HEK293T (cell line): Measurements from ENCODE around the gene CD300E.

Experiments
- CTCF ChIA-PET: fragments of 350-600 bp; formaldehyde crosslinking; extraction: SDS; loops from one replicate; lab custom pipeline; 2021; ENCODE audit warnings: antibody characterized with exemption, inconsistent platforms; lab: Yijun Ruan, JAX
- POLR2A ChIA-PET: fragments of 350-600 bp; formaldehyde crosslinking; extraction: SDS; loops from one replicate; lab custom pipeline; 2020; ENCODE audit warnings: antibody characterized with exemption, inconsistent platforms; lab: Yijun Ruan, JAX
- DNase-seq: peaks from one replicate; pipeline ENCODE4 v3.0.0; 2012; ENCODE audit warnings: mixed read lengths; ENCODE audit errors: extremely low spot score
- ARNT ChIP-seq: fragments of 450-650 bp; IDR thresholded peaks from 2 replicates; pipeline ENCODE4 v1.6.1; 2017; ENCODE audit warnings: mild to moderate bottlenecking
- BHLHE40 ChIP-seq: fragments of 450-650 bp; IDR thresholded peaks from 2 replicates; pipeline ENCODE4 v1.6.1; 2016; ENCODE audit warnings: mild to moderate bottlenecking, moderate library complexity, borderline replicate concordance
- CTBP1 ChIP-seq: fragments of 450-650 bp; IDR thresholded peaks from 2 replicates; pipeline ENCODE4 v1.6.1; 2016; ENCODE audit warnings: borderline replicate concordance
- ELF4 ChIP-seq: fragments of 450-650 bp; IDR thresholded peaks from 2 replicates; pipeline ENCODE4 v1.6.1; 2017; ENCODE audit warnings: antibody characterized with exemption
- FOXA1 ChIP-seq: fragments of 450-650 bp; IDR thresholded peaks from 2 replicates; pipeline ENCODE4 v1.6.1; 2016; ENCODE audit warnings: mild to moderate bottlenecking
- FOXK2 ChIP-seq: fragments of 450-650 bp; IDR thresholded peaks from 2 replicates; pipeline ENCODE4 v1.6.1; 2016; ENCODE audit warnings: mild to moderate bottlenecking
- FOXM1 ChIP-seq: fragments of 450-650 bp; IDR thresholded peaks from 2 replicates; pipeline ENCODE4 v1.6.1; 2017; ENCODE audit warnings: mild to moderate bottlenecking, borderline replicate concordance
- HDGF ChIP-seq: fragments of 450-650 bp; IDR thresholded peaks from 2 replicates; pipeline ENCODE4 v1.6.1; 2017; ENCODE audit warnings: antibody characterized with exemption, borderline replicate concordance
- L3MBTL2 ChIP-seq: fragments of 450-650 bp; conservative IDR thresholded peaks from 2 replicates; pipeline ENCODE4 v1.6.1; 2016; ENCODE audit warnings: mild to moderate bottlenecking
- LEF1 ChIP-seq: fragments of 450-650 bp; IDR thresholded peaks from 2 replicates; pipeline ENCODE4 v1.6.1; 2017; ENCODE audit warnings: mild to moderate bottlenecking, borderline replicate concordance
- NFRKB ChIP-seq: fragments of 450-650 bp; IDR thresholded peaks from 2 replicates; pipeline ENCODE4 v1.6.1; 2016; ENCODE audit warnings: mild to moderate bottlenecking, moderate library complexity
- PKNOX1 ChIP-seq: fragments of 450-650 bp; IDR thresholded peaks from 2 replicates; pipeline ENCODE4 v1.6.1; 2016
- SP1 ChIP-seq: fragments of 450-650 bp; IDR thresholded peaks from 2 replicates; pipeline ENCODE4 v1.6.1; 2017
- SUZ12 ChIP-seq: fragments of 450-650 bp; IDR thresholded peaks from 2 replicates; pipeline ENCODE4 v1.6.1; 2016; ENCODE audit warnings: mild to moderate bottlenecking
- TARDBP ChIP-seq: fragments of 450-650 bp; IDR thresholded peaks from 2 replicates; pipeline ENCODE4 v1.6.1; 2016
- ZNF384 ChIP-seq: fragments of 450-650 bp; IDR thresholded peaks from 2 replicates; pipeline ENCODE4 v1.6.1; 2016

The CD300E gene

GRCh38 chr17:74612046-74612445 lies 11.5 kb downstream of the CD300E start:
- ChIA-PET CTCF (interaction anchor here (0.7 to 1.0 kb wide), 2 partner anchors 9 to 32 kb away, joined by 4 read pairs; no protein-coding TSS in a partner anchor), POLR2A (no interaction called here)
- TF ChIP-seq FOXA1 (no peak), NFRKB (no peak), ELF4 (no peak), HDGF (no peak), LEF1 (no peak)
- DNase-seq: no peak

GRCh38 chr17:74610108-74610507 lies 13.4 kb downstream of the CD300E start:
- no peak for TF ChIP-seq TARDBP
- no peak for DNase-seq
- CTCF ChIA-PET: no interaction called here
- POLR2A ChIA-PET: no interaction called here

GRCh38 chr17:74608511-74608910 lies 15.0 kb downstream of the CD300E start:
- TF ChIP-seq L3MBTL2 (no peak), FOXA1 (no peak), NFRKB (no peak), HDGF (no peak), ZNF384 (no peak), BHLHE40 (no peak), PKNOX1 (no peak), FOXK2 (no peak), SUZ12 (no peak), FOXM1 (no peak)
- ChIA-PET POLR2A (no interaction called here), CTCF (no interaction called here)
- DNase-seq: no peak

GRCh38 chr17:74607221-74607620 lies 16.3 kb downstream of the CD300E start:
- no peak for DNase-seq
- TF ChIP-seq TARDBP (no peak), PKNOX1 (no peak), LEF1 (no peak), HDGF (no peak), CTBP1 (no peak), BHLHE40 (no peak), FOXK2 (no peak), NFRKB (no peak), SUZ12 (no peak)
- CTCF ChIA-PET: interaction anchor here (0.7 kb wide), 1 partner anchor 50 kb away, joined by 3 read pairs; no protein-coding TSS in a partner anchor
- POLR2A ChIA-PET: no interaction called here

GRCh38 chr17:74606050-74606449 lies 17.5 kb downstream of the CD300E start:
- POLR2A ChIA-PET: no interaction called here
- CTCF ChIA-PET: interaction anchor here (1.0 kb wide), 1 partner anchor 39 kb away, joined by 3 read pairs; no protein-coding TSS in a partner anchor
- no peak for DNase-seq
- TF ChIP-seq ELF4 (no peak), PKNOX1 (no peak), LEF1 (no peak), TARDBP (no peak), NFRKB (no peak), FOXM1 (no peak), BHLHE40 (no peak), L3MBTL2 (no peak), SUZ12 (no peak)

GRCh38 chr17:74605361-74605760 lies 18.2 kb downstream of the CD300E start:
- TF ChIP-seq SP1 (no peak), FOXA1 (no peak), FOXK2 (no peak), CTBP1 (no peak), ZNF384 (no peak), ELF4 (no peak), PKNOX1 (no peak), HDGF (no peak), ARNT (no peak), FOXM1 (no peak), NFRKB (no peak), TARDBP (no peak), BHLHE40 (no peak), L3MBTL2 (no peak), LEF1 (no peak)
- no peak for DNase-seq
- ChIA-PET CTCF (interaction anchor here (1.0 kb wide), 1 partner anchor 39 kb away, joined by 3 read pairs; no protein-coding TSS in a partner anchor), POLR2A (no interaction called here)
